ENCODE data around the gene AZU1. TPM values are rescaled to one million over a fixed set of nuclear protein-coding genes. Genes with fewer than 3 reads are reported as not detected.

The AZU1 gene, protein sequence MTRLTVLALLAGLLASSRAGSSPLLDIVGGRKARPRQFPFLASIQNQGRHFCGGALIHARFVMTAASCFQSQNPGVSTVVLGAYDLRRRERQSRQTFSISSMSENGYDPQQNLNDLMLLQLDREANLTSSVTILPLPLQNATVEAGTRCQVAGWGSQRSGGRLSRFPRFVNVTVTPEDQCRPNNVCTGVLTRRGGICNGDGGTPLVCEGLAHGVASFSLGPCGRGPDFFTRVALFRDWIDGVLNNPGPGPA
- not detected in 2 replicates for total RNA-seq

DNA sequence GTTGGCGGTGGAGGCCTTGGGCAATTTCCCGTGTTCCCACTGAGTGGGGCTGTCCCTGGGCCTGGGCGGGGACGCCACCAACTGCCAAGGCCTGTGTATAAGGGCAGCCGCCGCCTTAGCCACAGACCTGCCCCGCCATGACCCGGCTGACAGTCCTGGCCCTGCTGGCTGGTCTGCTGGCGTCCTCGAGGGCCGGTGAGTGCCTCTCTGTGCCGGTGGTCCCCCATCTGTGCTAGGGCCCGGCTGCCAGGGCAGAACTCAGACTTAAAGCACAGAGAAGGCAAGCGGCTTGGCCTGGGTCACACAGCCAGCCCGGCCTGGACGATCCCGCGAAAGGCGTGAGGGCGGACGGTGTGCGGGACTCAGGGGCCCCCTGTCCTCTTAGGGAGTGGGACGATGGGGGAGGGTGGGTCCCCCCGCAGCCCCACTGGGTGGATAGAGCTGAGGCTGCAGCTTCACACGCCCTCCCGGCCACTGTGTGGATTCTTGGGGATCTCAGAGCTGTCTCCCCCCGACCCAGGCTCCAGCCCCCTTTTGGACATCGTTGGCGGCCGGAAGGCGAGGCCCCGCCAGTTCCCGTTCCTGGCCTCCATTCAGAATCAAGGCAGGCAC lies at the start of gene AZU1:
TSS of gene AZU1 (plus strand) at position 128 of the 612 bp plus-strand sequence. CDS start at position 138, 10 bp downstream.
- intact Hi-C loops (cut with micrococcal nuclease): no loop called here

DNA sequence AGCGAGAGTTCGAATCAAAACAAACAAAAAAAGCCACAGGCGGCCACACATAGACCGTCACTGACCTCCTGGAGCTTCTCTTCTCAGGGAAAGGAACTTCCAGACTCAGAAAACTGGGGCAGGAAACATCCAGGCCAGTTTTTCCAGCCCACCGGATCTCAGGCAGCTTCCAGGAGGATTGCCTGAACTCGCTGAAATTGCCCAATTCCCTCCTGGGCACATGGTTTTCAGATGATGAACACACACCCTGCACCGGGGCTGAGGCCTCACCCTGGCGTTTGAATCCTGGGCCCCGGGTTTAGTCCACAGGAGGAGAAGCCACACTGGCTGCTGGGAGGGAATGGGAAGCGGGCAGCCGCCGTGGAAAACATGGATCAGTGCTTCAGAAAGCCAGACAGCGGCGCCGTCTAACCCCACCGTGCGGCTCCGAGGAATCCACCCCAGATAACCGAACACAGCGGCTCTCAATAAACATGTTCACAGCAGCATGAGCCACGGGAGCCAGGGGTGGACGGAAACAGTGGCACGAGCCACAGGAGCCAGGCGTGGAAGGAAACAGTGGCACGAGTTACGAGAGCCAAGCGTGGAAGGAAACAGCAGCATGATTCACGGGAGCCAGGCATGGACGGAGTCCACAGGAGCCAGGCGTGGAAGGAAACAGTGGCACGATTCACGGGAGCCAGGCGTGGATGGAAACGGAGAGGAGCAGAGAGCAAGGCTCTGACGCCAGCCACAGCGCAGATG lies 48.6 kb upstream of the AZU1 start:
- intact Hi-C loops (cut with micrococcal nuclease): no loop called here

DNA sequence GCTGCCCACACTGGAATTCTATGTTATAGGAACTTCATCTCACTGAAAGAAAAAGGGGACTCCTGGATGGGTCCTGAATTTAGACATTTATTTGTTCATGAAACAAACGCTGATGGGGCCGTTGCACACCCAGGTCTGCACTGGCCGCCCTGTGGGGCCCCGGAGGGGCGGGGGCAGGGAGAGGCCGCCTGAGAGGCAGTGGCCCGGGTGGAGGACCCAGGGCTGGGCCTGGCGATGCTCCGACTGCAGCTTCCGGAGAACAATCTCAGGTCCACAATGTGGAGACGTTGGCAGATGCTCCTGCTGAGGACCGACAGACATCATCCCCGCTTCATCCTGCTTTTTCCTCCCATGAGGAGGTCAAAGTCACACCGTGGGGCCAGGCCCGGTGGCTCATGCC lies 46.7 kb upstream of the AZU1 start:
- intact Hi-C loops (cut with micrococcal nuclease): no loop called here

DNA sequence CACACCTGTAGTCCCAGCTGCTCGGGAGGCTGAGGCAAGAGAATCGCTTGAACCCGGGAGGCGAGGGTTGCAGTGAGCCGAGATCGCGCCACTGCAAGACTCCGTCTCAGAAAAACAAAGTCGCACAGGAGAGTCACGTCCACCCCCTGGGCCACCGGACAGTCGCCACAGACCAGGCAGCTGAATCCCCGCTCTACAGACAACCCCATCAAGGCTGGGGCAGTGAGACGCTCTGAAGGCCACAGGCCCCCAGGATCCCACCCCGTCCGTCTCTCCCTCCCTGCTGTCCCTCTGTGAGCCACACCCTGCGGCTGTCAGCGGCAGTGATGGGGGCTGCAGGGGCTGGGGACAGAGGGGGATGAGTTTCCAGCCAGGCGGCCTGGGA lies 45.8 kb upstream of the AZU1 start:
- intact Hi-C loops (cut with micrococcal nuclease): no loop called here

DNA sequence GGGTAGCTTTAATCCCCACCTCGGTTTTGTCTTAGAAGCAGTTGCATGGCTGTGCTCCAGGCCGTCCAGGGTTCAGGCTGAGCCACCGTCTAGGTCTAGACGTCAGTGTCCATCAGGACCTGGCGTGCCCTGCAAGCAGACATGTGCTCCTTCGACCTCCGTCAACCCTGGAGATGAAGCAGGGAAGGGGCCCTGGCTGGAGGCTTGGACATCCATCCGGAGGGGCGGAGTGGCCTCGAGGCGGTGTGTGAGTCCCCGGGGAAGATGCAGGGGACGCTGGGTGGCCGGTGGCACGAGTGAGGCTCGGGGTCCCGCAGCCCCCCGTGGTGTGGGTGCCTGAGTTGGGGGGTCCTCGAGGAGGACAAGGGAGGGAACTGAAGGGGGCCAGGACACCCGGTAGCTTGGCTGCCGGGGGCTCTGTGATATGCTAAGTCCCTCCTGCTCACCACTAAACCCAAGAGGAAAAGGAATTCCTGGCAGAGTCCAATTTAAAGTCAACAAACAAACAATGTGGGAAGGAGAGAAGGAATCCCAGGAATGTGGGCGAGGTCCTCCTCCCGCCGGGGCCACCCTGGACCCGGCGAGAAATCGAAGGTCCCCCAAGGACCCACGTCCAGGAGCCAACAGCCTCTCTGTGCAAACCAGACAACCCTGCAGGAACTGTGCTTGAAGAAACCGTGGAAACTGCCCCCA lies 45.3 kb upstream of the AZU1 start:
- intact Hi-C loops (cut with micrococcal nuclease): no loop called here

DNA sequence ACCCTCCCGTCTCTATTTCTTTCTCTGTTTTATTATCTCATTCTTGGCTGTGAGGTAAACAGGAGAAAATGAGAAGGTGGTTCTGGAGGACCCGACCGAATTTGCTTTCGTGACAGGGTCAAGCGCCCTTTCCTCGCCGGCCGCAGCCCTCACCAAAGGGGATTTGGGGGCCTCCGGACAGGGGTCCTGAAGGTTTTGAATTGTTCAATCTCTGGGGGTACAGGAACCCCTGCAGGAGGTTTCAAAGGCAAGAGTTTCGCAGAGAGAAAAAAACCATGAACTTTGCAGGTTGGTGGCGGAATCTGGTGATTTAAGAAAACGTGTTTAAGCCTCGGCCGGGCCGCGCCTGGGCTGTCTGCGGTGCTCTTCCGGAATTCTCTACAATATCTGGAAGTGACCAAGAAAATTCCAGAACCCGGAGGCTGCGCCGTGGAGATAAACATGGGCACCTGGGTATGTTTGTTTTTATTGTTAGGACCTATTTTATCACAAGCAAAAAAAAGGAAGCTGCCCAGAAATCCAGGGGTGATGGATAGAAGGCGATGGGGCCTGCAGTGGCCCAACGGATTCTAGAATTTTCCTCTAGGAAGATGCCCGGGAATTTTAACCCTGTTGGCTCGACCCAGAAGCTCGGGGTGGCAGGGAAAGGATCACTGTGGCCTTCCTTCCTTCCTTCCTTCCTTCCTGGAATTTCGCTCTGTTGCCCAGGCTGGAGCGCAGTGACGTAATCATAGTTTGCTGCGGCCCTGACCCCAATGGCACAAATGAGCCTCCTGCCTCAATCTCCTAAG lies 44.6 kb upstream of the AZU1 start:
- intact Hi-C loops (cut with micrococcal nuclease): no loop called here

DNA sequence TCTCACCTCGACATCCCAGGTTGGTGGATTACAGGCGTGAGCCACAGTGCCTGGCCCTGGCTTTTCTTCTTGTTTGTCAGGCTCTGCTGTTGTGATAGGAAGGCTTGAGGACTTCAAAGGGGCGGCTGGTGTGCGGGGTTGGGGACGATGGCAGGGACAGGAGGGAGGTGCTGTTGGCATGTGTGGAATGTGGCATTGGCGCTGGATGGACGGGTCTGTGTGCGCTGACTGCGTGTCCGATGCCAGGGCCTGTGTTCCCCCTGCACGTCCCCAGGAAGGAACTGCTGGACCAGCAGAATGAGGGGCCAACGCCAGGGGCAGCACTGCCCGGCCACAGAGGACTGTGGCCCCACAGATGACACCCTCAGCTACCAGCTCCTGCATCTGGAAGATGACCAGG lies 43.1 kb upstream of the AZU1 start:
- intact Hi-C loops (cut with micrococcal nuclease): no loop called here

DNA sequence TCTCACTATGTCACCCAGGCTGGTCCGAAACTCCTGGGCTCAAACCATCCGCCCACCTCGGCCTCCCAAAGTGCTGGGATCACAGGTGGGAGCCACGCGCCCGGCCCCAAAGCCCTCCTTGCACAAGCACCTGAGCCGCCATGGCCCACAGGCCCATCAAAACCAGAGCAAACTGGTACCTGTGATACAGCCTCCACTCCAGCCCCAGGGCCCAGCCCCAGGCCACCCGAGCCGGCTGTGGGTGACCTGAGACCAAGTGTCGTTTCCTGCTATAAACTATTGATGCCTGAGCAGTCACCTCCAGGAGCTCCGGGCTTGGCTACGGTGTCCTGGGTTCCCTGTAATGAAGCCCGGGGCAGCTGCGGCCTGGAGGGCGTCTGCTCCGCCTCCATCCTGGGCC lies 40.1 kb upstream of the AZU1 start:
- intact Hi-C loops (cut with micrococcal nuclease): no loop called here

DNA sequence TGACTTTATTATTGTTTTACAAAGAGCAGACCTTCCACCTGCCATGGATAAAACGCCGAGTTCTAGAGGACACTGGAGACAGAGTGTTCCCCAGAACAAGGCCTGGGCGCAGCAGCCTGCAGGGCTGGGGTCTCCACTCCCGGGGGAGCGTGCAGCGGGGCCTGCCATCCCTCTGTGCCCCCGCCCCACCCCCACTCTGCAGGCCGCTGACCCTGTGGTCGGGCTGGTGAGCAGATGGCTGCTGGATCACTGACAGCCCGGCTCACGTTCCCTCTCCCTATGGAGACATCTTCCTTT lies 39.0 kb upstream of the AZU1 start:
- intact Hi-C loops (cut with micrococcal nuclease): no loop called here

DNA sequence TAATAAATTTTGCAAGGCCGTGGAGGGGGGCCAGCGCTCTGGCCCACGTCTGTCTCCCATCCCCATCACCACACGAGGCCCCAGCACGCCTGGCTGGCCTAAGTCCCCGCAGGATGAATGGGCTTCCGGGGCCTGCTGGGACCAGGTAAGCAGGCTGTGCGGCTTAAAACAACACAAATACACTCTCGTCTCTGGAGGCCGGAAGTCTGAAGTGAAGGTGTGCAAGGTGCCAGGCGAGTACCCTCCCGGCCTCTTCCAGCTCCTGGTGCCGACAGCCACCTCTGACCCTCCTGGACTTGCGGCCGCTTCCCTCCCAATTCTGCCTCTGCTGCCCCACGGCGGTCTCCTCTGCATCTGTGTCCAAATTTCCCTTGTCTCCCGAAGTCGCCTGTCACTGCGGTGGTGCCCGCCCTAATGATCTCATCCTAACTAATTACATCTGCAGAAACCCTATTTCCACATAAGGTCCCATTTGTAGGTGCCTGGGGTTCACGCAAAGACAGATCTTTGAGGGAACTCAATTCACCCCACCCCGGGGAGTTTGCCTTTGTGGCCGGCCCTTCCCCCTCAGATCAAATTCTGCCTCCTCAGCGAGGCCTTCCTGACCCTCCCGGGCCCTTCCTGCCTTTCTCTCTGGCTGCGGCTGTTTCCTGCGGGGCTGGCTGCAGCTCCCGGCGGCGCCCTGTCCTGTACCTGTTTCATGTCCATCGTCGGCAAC lies 38.5 kb upstream of the AZU1 start:
- intact Hi-C loops (cut with micrococcal nuclease): no loop called here

DNA sequence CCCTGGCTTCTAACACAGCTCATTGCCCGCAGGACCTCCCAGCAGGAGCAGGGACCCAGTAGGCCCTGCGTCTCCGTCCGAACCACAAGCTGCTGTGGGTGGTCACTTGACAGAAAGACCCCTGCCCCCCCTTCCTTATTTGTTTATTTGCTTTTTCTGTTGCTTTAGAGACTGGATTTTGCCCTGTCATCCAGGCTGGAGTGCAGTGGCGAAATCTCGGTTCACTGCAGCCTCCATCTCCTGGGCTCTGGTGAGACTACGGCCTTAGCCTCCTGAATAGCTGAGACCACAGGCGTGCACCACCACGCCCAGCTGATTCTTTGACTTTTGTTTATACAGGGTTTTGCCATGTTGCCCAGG lies 38.0 kb upstream of the AZU1 start:
- intact Hi-C loops (cut with micrococcal nuclease): no loop called here

DNA sequence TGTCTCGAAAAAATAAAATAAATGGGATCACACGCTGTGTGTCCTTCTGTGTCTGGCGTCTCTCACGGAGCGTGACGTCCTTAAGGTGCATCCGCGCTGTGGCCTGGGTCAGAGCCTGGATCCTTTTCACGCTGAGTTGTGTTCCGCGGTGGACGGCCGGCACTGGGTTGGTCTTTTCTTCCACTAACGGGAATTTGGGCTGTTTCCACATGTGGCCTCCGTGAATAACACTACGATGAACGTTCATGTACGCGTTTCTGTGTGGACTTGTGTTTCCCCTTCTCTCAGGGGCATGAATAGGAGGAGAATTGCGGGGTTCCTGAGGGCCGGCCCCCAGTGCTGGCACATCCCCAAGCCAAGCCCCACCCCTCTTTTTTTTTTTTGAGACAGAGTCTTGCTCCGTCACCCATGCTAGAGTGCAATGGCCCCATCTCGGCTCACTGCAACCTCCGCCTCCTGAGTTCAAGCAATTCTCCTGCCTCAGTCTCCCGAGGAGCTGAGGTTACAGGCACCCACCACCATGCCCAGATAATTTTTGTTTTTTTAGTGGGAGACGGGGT lies 36.5 kb upstream of the AZU1 start:
- intact Hi-C loops (cut with micrococcal nuclease): no loop called here

DNA sequence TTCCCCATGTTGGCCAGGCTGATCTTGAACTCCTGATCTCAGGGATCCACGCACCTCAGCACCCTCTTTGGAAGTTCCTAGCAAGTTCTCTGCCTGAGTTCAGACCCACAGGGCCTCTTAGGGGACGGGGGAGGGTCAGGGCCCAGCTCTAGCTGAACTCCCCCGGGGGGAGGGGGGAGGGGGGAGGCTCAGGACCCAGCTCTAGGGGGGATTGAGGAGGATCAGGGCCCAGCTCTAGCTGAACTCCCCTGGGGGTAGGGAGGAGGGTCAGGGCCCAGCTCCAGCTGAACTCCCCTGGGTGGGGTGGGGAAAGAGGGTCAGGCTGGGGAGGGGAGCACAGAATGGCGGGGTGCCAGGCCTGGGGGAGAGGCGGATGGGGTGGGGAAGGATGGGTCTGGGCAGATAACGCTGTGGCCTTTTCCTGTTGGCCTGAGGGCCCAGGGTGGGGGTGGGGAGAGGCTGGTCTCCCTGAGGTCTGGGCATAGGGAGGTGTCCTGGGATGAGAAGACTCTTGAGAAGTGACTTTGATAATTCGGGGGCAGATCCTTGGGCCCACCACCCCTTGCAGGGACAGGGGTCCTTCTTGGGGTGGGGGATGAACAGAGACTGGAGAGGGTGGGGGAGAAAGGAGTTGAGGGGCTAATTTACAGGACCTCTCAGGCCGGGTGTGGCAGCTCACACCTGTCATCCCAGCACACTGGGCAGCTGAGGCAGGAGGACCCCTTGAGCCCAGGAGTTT lies 35.9 kb upstream of the AZU1 start:
- intact Hi-C loops (cut with micrococcal nuclease): no loop called here

DNA sequence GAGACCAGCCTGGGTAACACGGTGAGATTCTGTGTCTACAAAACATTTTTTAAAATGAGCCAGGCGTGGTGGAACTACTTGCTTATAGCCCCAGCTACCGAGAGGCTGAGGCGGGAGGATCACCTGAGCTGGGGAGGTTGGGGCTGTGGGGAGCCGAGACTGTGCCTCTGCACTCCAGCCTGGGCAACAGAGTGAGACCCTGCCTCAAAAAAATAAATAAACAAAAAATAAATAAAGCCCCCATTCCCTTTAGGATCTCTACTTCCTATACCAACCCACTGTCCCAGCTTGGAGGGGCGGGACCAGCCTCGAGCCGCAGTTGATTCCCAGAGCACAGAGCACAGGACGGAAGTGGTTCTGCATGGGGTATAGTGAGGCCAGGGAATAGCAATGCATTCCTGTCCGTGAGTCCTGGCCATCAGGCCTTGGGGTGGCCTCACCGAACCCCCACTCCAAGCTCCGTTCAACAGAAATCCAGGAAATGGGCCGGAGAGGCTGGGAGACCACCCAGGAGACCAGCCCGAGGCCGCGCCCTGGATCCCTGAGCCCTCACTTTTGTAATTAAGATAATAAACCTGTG lies 35.2 kb upstream of the AZU1 start:
- intact Hi-C loops (cut with micrococcal nuclease): no loop called here

DNA sequence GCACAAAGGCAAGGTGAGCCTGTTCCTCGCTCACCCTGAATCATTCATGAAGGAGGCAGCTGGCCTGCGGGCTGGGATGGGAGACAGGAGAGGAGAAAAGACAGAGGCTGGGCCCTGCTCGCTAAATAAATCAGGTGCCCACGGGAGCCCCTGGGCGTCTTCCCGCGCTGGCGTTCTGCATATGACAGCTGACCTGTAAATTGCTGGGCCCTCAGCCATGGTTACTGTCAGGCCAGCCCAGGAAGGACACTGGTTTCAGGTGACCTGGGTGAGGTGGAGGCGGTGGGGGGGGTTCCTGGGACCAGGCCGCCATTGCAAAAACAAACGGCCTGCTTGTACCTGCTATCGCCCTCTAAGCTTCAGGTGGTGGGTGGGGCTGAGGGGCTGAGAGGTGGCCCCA lies 33.8 kb upstream of the AZU1 start:
- intact Hi-C loops (cut with micrococcal nuclease): no loop called here

DNA sequence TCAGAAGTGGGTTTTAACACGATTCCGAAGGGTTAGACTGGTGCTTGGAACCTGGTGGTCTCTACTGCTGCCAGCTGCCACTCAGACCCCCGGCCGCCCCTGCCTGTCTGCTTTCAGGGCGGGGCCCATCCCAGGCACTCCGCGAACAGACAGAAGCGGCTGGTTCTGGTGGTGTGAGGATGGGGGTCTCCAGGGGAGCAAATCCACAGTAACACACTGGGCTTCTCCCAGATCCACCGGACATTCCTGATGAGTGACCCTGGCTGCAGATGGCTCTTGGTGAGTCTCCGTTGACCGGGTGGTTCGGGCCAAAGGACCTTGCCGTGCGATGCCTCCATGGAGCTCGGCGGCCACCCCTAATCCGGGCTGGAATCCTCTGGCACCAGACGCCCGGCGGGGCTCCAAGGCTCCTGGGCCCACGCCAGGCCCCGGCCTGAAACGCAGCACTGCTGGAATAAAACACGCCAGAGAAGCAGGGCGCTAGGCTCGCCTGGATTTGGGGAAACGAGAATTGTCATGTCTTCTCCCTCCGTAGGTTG lies 32.5 kb upstream of the AZU1 start:
- intact Hi-C loops (cut with micrococcal nuclease): loop anchor here (5.0 kb wide), 1 partner anchor 307 kb away; the partner anchor contains the start of gene GPX4

DNA sequence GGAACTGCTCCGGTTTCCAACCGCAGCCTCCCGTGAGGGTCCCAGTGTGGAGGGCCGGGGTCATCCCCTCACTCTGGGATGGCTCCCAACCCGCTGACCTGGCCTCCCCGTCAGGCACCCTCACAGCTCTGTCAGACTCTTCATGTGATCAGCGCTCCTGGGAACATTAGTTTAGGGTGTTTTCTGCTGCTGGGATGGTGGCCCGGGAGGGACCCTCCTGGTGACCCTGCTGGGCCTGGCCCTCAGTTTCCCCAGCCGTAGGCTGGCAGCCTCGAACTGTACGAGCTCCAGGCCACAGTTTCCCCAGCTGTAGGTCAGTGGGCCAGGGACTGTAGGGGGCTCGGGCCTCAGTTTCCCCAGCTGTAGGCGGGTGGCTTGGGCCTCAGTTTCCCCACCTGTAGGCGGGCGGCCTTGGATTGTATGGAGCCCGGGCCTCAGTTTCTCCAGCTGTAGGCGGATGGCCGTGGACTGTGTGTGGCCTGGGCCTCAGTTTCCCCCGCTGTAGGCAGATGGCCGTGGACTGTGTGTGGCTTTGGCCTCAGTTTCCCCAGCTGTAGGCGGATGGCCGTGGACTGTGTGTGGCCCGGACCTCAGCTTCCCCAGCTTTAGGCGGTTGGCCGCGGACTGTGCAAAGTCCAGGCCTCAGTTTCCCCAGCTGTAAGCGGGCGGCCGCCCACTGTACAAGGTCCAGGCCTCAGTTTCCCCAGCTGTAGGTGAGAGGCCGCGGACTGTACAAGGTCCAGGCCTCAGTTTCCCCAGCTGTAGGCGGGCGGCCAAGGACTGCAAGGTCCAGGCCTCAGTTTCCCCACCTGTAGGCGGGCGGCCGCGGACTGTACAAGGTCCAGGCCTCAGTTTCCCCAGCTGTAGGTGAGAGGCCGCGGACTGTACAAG lies 31.7 kb upstream of the AZU1 start:
- intact Hi-C loops (cut with micrococcal nuclease): loop anchor here (2.0 to 5.0 kb wide), 3 partner anchors 77 to 445 kb away; partner anchors contain the start of genes ATP5F1D and GPX4

All from T-helper 2 cell treated with Interferon-gamma antibody and Interleukin-4, amounts not matched to agents 100 ng/mL and 5 ng/mL, for 36 hours (primary cell).